HL-60 (cell line): ENCODE data around the gene BBS9.

Experiments
- DNase-seq, 2 experiments: peaks; one replicate each; pipeline ENCODE4 v3.0.0-alpha.2; 2010 to 2020; ENCODE audit warnings: low read depth in 1 of 2, low spot score in 1 of 2
- H3K27ac ChIP-seq: fragments of 250-450 bp; sonication (Bioruptor Pico); replicated peaks from 2 replicates; pipeline ENCODE4 v1.5.1; 2020; ENCODE audit warnings: mild to moderate bottlenecking, moderate library complexity
- H3K27me3 ChIP-seq: fragments of 250-450 bp; sonication (Bioruptor Pico); 2 replicates; pipeline ENCODE4 v1.5.1; 2021; ENCODE audit warnings: mild to moderate bottlenecking, moderate library complexity; ENCODE audit not compliant: insufficient read depth, poor library complexity, severe bottlenecking
- H3K4me3 ChIP-seq: replicated peaks from 2 replicates; pipeline ENCODE4 v1.5.1; 2011; ENCODE audit warnings: mild to moderate bottlenecking, control low read depth, low read length; ENCODE audit not compliant: insufficient read depth
- CTCF ChIP-seq: IDR thresholded peaks from one replicate; pipeline ENCODE4 v1.5.1; 2011; ENCODE audit warnings: low read length, control low read depth, inconsistent platforms; ENCODE audit not compliant: insufficient read depth
- GABPA ChIP-seq: IDR thresholded peaks from 2 replicates; pipeline ENCODE4 v1.6.1; 2012; ENCODE audit warnings: low read depth
- POLR2AphosphoS5 ChIP-seq: IDR thresholded peaks from 2 replicates; pipeline ENCODE4 v1.6.1; 2012; ENCODE audit warnings: low read depth
- REST ChIP-seq: IDR thresholded peaks from 2 replicates; pipeline ENCODE4 v1.6.1; 2012; ENCODE audit warnings: low read depth; ENCODE audit not compliant: insufficient replicate concordance
- SPI1 ChIP-seq: IDR thresholded peaks from 2 replicates; pipeline ENCODE4 v1.6.1; 2012; ENCODE audit warnings: low read depth, mild to moderate bottlenecking, borderline replicate concordance

The BBS9 gene

DNA sequence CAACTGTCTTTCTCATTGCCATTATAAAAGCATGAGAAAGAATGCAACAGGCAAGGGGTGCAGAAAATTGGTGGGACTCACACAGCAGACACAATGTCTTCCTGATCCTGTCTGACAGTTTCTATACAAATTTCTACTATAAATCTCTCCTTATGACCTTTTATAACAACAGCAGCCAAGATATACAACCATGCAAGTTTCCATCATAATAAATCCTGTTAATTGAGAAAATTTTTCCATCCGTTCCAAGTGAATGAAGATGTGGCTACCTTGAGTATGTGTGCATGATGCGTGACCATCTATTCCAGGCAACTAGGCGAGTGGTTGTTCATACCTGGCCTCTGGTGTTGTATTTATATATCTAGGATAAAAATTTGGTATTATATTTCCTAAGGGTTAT, 216.7 kb downstream of the BBS9 start:
- DNase-seq = no peak
- H3K4me3 ChIP-seq = no peak overlapping the region
- no peak overlapping the region for H3K27ac ChIP-seq
- H3K27me3 ChIP-seq = no peaks in the 10 kb centered on the region
- TF ChIP-seq CTCF = no peak
- TF ChIP-seq REST = no peak
- TF ChIP-seq POLR2AphosphoS5 = no peak
- no peak for TF ChIP-seq SPI1

GRCh38 chr7:33350577-33350976, 221.2 kb downstream of the BBS9 start:
- H3K27me3 ChIP-seq = no peaks in the 10 kb centered on the region
- TF ChIP-seq CTCF = no peak
- no peak for TF ChIP-seq SPI1
- TF ChIP-seq GABPA = no peak
- TF ChIP-seq POLR2AphosphoS5 = no peak
- TF ChIP-seq REST = no peak
- no peak overlapping the region for H3K4me3 ChIP-seq
- H3K27ac ChIP-seq = no peak overlapping the region
- DNase-seq = no peak

GRCh38 chr7:33351709-33352108, 222.3 kb downstream of the BBS9 start:
- Histone ChIP-seq H3K27ac (no peak overlapping the region), H3K27me3 (no peaks in the 10 kb centered on the region), H3K4me3 (no peak overlapping the region)
- DNase-seq = no peak
- TF ChIP-seq CTCF = no peak
- TF ChIP-seq GABPA = no peak

DNA sequence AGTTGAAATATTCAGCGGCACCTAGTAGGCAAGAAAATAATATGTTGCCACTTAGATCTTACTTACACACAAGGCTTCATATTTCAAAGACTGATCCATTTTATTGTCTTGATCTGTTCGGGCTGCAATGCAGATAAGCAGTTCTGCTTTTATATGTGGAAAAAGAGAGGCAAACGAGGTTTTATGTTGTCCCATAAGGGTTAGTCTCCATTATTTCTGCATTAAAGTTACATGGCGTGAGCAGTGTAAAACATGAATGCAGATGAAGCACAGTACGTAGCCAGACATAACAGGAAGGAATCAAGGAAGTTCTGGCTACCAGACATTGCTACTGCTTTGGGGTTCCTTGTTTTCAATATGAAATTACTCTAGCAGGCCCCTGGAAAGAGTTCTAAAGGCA, 224.8 kb downstream of the BBS9 start:
- H3K4me3 ChIP-seq = no peak overlapping the region
- H3K27me3 ChIP-seq = no peaks in the 10 kb centered on the region
- no peak overlapping the region for H3K27ac ChIP-seq
- no peak for DNase-seq
- TF ChIP-seq REST (no peak), GABPA (no peak), POLR2AphosphoS5 (no peak), CTCF (no peak), SPI1 (no peak)
